D721Med (cell line): Measurements from ENCODE around the gene AGO3.

Source experiments
- DNase-seq: peaks from one replicate; pipeline ENCODE4 v3.0.0; 2011; ENCODE audit warnings: low spot score; ENCODE audit not compliant: insufficient read length
- FAIRE-seq: peaks from 2 replicates; lab custom pipeline; 2011; peaks lifted over from hg19 to GRCh38; lab: Jason Lieb, UNC
- TF ChIP-seq, protein P1 (sequence below): IDR thresholded peaks from 2 replicates; pipeline ENCODE4 v1.5.1; 2012; ENCODE audit warnings: mild to moderate bottlenecking, control low read depth; ENCODE audit not compliant: insufficient read depth; ENCODE audit errors: missing control alignments

The AGO3 gene

DNA sequence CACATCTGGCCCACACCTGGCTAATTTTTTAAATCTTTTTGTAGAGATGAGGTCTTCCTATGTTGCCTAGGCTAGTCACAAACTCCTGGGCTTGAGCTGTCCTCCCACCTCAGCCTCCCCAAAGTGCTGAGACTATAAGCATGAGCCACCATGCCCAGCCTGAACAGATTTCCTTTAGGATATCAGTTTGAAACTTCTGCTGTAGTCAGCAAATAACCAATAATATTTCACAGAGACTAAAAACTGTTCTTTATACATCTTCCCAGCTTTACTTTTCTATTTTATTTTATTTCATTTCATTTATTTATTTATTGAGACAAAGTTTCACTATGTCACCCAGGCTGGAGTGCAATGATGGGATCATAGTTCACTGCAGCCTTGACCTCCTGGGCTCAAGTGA, 123.1 kb downstream of the AGO3 start:
- DNase-seq (no peak), FAIRE-seq (no peak)
- TF ChIP-seq, protein P1, sequence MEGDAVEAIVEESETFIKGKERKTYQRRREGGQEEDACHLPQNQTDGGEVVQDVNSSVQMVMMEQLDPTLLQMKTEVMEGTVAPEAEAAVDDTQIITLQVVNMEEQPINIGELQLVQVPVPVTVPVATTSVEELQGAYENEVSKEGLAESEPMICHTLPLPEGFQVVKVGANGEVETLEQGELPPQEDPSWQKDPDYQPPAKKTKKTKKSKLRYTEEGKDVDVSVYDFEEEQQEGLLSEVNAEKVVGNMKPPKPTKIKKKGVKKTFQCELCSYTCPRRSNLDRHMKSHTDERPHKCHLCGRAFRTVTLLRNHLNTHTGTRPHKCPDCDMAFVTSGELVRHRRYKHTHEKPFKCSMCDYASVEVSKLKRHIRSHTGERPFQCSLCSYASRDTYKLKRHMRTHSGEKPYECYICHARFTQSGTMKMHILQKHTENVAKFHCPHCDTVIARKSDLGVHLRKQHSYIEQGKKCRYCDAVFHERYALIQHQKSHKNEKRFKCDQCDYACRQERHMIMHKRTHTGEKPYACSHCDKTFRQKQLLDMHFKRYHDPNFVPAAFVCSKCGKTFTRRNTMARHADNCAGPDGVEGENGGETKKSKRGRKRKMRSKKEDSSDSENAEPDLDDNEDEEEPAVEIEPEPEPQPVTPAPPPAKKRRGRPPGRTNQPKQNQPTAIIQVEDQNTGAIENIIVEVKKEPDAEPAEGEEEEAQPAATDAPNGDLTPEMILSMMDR, result no peak

DNA sequence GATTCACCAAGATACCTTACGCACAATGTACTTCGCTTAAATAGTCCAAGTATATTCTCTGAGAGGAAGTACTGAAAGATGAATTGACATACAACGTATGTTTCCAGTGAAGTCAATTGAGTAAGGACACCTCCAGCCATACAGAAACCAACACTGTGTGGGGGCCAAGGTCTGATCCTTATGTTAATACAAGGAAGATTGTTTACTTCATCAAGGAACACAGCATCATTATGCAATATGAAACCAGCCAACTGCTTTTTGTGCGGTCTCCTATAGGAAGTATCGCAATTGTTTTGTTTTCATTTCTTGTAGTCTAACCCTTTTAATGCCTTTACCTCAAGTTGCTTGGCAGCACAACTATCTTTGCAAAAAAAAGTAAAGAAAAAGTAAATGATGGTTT, 124.8 kb downstream of the AGO3 start:
- FAIRE-seq, result peak; percentile 80
- TF ChIP-seq, protein P1, result no peak
- DNase-seq, result no peak

DNA sequence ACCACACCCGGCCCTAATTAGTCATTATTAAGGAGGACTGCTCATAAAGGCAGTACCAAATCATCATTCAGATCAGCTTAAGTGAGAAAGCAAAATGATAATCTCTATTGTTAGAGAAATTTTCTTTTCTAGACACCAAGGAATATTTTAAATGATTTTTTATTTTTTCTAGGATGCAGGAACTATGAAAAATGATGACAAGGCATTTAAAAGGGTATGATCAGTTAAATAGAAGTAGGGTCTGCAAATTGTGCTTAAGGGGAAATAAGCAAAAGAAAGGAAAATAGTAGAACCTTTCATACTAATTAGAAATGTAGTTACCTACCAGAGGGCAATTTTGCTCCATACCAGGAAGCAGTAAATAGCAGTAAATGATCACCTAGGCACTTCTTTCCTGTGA, 131.4 kb downstream of the AGO3 start:
- no peak for FAIRE-seq

DNA sequence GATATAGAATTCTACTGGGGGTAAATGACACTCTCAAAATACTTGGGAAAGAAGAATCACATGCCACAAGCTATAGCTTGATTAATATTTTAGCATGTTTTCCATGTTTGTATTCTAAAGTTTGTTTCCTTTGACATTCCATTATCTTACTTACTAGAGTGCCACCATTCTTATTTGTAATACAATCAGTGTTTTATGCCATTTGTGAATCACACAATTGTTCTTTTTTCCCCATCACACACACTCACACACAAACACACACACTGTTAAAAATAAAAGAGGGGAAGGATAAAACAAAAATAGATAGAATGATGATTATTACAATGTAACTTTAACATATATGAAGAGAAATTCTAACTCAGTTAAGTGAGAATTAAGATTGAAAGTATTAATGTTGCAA, 137.0 kb downstream of the AGO3 start:
- FAIRE-seq, result no peak
- TF ChIP-seq, protein P1, result no peak
- DNase-seq, result no peak

More for the DNA sequence above, 131.4 kb downstream of the AGO3 start:
- TF ChIP-seq, protein P1, result no peak
- no peak for DNase-seq

DNA sequence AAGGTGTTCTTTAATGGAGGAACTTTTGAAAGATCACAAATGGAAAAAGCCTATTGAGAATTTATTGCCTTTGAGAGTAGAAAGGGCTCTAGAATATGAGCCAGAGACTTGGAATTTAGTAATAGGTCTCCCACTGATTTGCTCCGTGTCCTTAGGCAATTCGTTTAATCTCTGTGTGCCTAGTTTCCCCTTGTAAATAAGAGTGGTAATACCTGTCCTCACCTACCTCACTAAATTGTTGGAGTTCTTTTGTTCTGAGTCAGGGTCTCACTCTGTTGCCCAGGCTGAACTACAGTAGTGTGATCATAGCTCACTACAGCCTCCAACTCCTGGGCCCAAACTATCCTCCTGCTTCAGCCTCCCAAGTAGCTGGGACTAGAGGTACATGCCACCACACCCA, 138.0 kb downstream of the AGO3 start:
- FAIRE-seq (no peak), DNase-seq (no peak)
- TF ChIP-seq, protein P1, result no peak

DNA sequence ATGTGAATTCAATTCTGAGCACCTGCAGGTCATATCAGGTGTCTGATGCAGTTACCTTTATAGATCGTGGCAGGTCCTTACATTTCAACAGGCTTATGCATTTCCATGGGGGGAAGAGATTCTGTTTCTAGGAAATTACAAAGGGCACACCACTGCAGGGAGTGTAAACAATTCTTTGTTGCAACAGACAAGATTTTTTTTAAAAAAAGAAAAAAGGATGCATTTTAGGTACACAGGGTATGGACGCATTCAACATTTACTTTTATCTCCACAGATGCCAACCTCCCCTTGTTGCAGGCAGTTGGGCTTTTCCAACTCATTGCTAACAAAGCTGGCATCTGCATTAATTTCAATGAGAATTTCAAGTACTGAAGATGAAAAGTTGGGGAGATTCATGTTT, 139.4 kb downstream of the AGO3 start:
- no peak for DNase-seq
- TF ChIP-seq, protein P1, result no peak
- FAIRE-seq, result no peak

DNA sequence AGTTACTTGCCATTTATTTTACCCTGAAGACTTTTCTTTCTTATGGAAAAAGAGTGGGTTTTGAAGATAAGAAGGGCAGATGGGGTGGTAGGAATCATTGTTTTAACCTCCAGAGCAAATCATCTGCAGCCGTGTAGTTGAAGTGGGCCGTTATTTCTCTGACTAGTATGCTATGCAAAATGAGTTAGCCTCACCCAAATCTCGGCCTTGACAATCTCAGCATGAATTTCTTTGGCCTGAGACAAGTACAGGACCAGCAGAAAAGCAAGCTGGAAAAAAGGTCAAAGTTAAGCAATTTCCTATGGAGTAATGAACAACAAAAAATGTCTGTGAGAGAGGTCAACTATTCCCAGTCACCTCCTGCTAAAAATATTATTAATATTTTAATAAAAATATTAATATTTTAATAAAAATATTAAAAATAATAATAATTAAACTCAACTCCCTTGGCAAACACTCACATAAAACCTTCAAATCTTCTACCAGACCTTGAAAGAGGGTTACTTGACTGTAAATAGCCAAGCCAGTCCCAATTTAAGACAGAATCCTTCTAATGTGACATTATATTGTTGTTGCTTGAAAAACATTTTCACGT, 146.2 kb downstream of the AGO3 start:
- DNase-seq, result no peak
- TF ChIP-seq, protein P1, result no peak
- FAIRE-seq, result no peak
